HepG2 (cell line): ENCODE measurements around the gene CLASP1. TPM values are rescaled to one million over a fixed set of nuclear protein-coding genes. Genes with fewer than 3 reads are reported as not detected.

Experiments
- CEBPB ChIP-seq: IDR thresholded peaks from 2 replicates; pipeline ENCODE4 v1.6.1; 2011; ENCODE audit warnings: low read depth, low read length, improper control_type of control experiment, borderline replicate concordance
- KMT2A ChIP-seq: sonication (generic); formaldehyde crosslinking; IDR thresholded peaks from 2 replicates; pipeline ENCODE4 v1.4.0; 2020; ENCODE audit warnings: missing genetic modification reagents
- PHF21A ChIP-seq: sonication (generic); formaldehyde crosslinking; IDR thresholded peaks from 2 replicates; pipeline ENCODE4 v1.5.0; 2020; ENCODE audit warnings: mild to moderate bottlenecking, missing genetic modification reagents
- POGZ ChIP-seq: sonication (generic); formaldehyde crosslinking; IDR thresholded peaks from 2 replicates; pipeline ENCODE4 v1.4.0; 2020; ENCODE audit warnings: mild to moderate bottlenecking, missing genetic modification reagents
- SRSF1 ChIP-seq: fragments of 200-400 bp; formaldehyde crosslinking; optimal IDR thresholded peaks from 2 replicates; pipeline ENCODE3; 2017; ENCODE audit warnings: mild to moderate bottlenecking, low read depth, low read length, moderate library complexity
- ZBTB20 ChIP-seq: sonication (generic); formaldehyde crosslinking; IDR thresholded peaks from 2 replicates; pipeline ENCODE4 v1.8.1; 2023; ENCODE audit warnings: missing genetic modification reagents, low read depth, mild to moderate bottlenecking, borderline replicate concordance
- ZFP90 ChIP-seq: sonication (generic); formaldehyde crosslinking; IDR thresholded peaks from 2 replicates; pipeline ENCODE4 v1.8.0; 2022; ENCODE audit warnings: missing genetic modification reagents, mild to moderate bottlenecking, inconsistent platforms, borderline replicate concordance
- ZFY ChIP-seq: sonication (generic); formaldehyde crosslinking; IDR thresholded peaks from 2 replicates; pipeline ENCODE4 v1.4.0; 2020; ENCODE audit warnings: missing genetic modification reagents
- ZNF605 ChIP-seq: sonication (generic); formaldehyde crosslinking; IDR thresholded peaks from 2 replicates; pipeline ENCODE4 v1.8.0; 2022; ENCODE audit warnings: mild to moderate bottlenecking, missing genetic modification reagents
- ZNF768 ChIP-seq: sonication (generic); formaldehyde crosslinking; IDR thresholded peaks from 2 replicates; pipeline ENCODE4 v1.4.0; 2020; ENCODE audit warnings: missing genetic modification reagents
- polyA plus RNA-seq, 8 experiments: library from polyadenylated mRNA; depleted of rRNA in 3 of 8; stranded (reverse) in 7 of 8; unstranded in 1 of 8; fragments of >200 nt; fragmentation: Illumina TruSeq in 4 of 8; extraction: Trizol in 4 of 8; gene quantifications; 2 replicates each; pipeline versions ENCODE4 v1.2.1 to v1.2.3, GENCODE V29; 2011 to 2016; ENCODE audit warnings: low read depth in 4 of 8, missing spikeins in 1 of 8, mixed read lengths in 1 of 8; ENCODE audit not compliant: insufficient read depth in 1 of 8
- total RNA-seq, 5 experiments: library from RNA; depleted of rRNA; stranded (reverse); fragments of >200 nt; fragmentation: Illumina TruSeq; extraction: Trizol; gene quantifications; 2 replicates each; pipeline ENCODE4 v1.2.3, GENCODE V29; 2016; ENCODE audit warnings: low read depth in 1 of 5
- TF ChIP-seq, protein P1 (sequence below): sonication (generic); formaldehyde crosslinking; IDR thresholded peaks from 2 replicates; pipeline ENCODE4 v1.4.0; 2020; ENCODE audit warnings: missing genetic modification reagents
- TF ChIP-seq, protein P2 (sequence below): IDR thresholded peaks from 2 replicates; pipeline ENCODE4 v1.6.1; 2018; ENCODE audit warnings: missing genetic modification reagents, mild to moderate bottlenecking, missing compliant biosample characterization
- TF ChIP-seq, protein P3 (sequence below): sonication (generic); formaldehyde crosslinking; IDR thresholded peaks from 2 replicates; pipeline ENCODE4 v1.4.0; 2020; ENCODE audit warnings: mild to moderate bottlenecking, missing genetic modification reagents
- TF ChIP-seq, protein P4 (sequence below): sonication (generic); formaldehyde crosslinking; IDR thresholded peaks from 2 replicates; pipeline ENCODE4 v1.4.0; 2020; ENCODE audit warnings: missing genetic modification reagents
- TF ChIP-seq, protein P5 (sequence below): sonication (generic); formaldehyde crosslinking; IDR thresholded peaks from 2 replicates; pipeline ENCODE4 v1.8.0; 2022; ENCODE audit warnings: missing genetic modification reagents, mild to moderate bottlenecking, borderline replicate concordance

The CLASP1 gene
- total and polyA plus RNA-seq, 2 of the 13 experiments (the other 11 are each of a cell fraction or from before 2014, with no cell fraction given) = 11.7 to 47.9 TPM

DNA sequence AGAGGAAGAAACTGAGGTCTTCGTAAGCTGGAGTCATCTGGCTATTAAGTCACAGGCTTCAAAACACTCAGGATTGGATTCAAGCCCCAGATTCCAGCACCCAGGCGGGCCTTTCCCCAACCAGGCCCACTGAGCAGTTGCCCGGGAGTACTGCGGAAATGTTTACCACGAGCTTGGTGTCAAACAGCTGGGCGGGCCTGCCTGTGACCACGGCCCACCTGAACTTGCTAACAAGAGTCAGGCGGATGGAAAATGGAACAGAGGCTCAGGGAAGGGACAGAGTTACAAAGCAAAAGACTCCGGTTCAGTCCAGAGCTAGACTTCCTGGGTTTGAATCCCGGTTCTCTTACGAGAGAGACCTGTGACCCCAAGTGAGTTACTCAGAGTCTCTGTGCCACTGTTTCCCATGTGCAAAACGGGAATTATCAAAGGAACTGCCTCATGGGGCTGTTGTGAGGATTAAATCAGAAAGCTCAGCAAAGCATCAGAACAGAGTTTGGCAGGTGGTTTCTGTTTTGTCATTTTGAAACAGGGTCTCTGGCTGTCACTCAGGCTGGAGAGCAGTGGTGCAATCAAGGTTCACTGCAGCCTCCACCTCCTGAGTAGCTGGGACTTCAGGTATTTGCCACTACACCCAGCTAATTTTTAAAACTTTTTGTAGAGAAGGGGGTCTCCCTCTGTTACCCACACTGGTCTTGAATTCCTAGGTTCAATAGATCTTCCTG lies 315.3 kb downstream of the CLASP1 start (continued):
- TF ChIP-seq ZNF768 (0 out of 2 replicates have a peak, but pooled peaks have one; percentile 30), SRSF1 (no peak), ZNF605 (CRISPR knock-in tag) (0 out of 2 replicates have a peak, but pooled peaks have one; percentile 22), KMT2A (peak; percentile 19; the same call in 1 of the 2 replicates), POGZ (CRISPR knock-in tag) (no peak), CEBPB (peak; percentile 38; the same call in 1 of the 2 replicates), ZBTB20 (0 out of 2 replicates have a peak, but pooled peaks have one; percentile 42), PHF21A (CRISPR knock-in tag) (peak; percentile 24; the same call in 1 of the 2 replicates), ZFP90 (CRISPR knock-in tag) (no peak), ZFY (CRISPR knock-in tag) (peak; percentile 65; the same call in 1 of the 2 replicates)
- TF ChIP-seq, protein P1, sequence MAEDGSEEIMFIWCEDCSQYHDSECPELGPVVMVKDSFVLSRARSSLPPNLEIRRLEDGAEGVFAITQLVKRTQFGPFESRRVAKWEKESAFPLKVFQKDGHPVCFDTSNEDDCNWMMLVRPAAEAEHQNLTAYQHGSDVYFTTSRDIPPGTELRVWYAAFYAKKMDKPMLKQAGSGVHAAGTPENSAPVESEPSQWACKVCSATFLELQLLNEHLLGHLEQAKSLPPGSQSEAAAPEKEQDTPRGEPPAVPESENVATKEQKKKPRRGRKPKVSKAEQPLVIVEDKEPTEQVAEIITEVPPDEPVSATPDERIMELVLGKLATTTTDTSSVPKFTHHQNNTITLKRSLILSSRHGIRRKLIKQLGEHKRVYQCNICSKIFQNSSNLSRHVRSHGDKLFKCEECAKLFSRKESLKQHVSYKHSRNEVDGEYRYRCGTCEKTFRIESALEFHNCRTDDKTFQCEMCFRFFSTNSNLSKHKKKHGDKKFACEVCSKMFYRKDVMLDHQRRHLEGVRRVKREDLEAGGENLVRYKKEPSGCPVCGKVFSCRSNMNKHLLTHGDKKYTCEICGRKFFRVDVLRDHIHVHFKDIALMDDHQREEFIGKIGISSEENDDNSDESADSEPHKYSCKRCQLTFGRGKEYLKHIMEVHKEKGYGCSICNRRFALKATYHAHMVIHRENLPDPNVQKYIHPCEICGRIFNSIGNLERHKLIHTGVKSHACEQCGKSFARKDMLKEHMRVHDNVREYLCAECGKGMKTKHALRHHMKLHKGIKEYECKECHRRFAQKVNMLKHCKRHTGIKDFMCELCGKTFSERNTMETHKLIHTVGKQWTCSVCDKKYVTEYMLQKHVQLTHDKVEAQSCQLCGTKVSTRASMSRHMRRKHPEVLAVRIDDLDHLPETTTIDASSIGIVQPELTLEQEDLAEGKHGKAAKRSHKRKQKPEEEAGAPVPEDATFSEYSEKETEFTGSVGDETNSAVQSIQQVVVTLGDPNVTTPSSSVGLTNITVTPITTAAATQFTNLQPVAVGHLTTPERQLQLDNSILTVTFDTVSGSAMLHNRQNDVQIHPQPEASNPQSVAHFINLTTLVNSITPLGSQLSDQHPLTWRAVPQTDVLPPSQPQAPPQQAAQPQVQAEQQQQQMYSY (CRISPR knock-in tag) = peak; percentile 88
- TF ChIP-seq, protein P2, sequence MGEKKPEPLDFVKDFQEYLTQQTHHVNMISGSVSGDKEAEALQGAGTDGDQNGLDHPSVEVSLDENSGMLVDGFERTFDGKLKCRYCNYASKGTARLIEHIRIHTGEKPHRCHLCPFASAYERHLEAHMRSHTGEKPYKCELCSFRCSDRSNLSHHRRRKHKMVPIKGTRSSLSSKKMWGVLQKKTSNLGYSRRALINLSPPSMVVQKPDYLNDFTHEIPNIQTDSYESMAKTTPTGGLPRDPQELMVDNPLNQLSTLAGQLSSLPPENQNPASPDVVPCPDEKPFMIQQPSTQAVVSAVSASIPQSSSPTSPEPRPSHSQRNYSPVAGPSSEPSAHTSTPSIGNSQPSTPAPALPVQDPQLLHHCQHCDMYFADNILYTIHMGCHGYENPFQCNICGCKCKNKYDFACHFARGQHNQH (CRISPR knock-in tag) = 0 out of 2 replicates have a peak, but pooled peaks have one; percentile 5
- TF ChIP-seq, protein P3, sequence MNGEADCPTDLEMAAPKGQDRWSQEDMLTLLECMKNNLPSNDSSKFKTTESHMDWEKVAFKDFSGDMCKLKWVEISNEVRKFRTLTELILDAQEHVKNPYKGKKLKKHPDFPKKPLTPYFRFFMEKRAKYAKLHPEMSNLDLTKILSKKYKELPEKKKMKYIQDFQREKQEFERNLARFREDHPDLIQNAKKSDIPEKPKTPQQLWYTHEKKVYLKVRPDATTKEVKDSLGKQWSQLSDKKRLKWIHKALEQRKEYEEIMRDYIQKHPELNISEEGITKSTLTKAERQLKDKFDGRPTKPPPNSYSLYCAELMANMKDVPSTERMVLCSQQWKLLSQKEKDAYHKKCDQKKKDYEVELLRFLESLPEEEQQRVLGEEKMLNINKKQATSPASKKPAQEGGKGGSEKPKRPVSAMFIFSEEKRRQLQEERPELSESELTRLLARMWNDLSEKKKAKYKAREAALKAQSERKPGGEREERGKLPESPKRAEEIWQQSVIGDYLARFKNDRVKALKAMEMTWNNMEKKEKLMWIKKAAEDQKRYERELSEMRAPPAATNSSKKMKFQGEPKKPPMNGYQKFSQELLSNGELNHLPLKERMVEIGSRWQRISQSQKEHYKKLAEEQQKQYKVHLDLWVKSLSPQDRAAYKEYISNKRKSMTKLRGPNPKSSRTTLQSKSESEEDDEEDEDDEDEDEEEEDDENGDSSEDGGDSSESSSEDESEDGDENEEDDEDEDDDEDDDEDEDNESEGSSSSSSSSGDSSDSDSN (CRISPR knock-in tag) = peak; percentile 31; the same call in 1 of the 2 replicates
- TF ChIP-seq, protein P4, sequence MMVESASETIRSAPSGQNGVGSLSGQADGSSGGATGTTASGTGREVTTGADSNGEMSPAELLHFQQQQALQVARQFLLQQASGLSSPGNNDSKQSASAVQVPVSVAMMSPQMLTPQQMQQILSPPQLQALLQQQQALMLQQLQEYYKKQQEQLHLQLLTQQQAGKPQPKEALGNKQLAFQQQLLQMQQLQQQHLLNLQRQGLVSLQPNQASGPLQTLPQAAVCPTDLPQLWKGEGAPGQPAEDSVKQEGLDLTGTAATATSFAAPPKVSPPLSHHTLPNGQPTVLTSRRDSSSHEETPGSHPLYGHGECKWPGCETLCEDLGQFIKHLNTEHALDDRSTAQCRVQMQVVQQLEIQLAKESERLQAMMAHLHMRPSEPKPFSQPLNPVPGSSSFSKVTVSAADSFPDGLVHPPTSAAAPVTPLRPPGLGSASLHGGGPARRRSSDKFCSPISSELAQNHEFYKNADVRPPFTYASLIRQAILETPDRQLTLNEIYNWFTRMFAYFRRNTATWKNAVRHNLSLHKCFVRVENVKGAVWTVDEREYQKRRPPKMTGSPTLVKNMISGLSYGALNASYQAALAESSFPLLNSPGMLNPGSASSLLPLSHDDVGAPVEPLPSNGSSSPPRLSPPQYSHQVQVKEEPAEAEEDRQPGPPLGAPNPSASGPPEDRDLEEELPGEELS (CRISPR knock-in tag) = peak; percentile 16; the same call in 1 of the 2 replicates
- TF ChIP-seq, protein P5, sequence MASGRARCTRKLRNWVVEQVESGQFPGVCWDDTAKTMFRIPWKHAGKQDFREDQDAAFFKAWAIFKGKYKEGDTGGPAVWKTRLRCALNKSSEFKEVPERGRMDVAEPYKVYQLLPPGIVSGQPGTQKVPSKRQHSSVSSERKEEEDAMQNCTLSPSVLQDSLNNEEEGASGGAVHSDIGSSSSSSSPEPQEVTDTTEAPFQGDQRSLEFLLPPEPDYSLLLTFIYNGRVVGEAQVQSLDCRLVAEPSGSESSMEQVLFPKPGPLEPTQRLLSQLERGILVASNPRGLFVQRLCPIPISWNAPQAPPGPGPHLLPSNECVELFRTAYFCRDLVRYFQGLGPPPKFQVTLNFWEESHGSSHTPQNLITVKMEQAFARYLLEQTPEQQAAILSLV (CRISPR knock-in tag) = 0 out of 2 replicates have a peak, but pooled peaks have one; percentile 10
